NB4 (cell line): ENCODE measurements around the gene COTL1.

Source experiments
- DNase-seq: peaks from one replicate; pipeline ENCODE4 v3.0.0; 2010; ENCODE audit warnings: low read depth
- H3K4me3 ChIP-seq: one replicate; pipeline ENCODE4 v1.5.1; 2011; ENCODE audit warnings: mild to moderate bottlenecking, low read depth, low read length, moderate library complexity
- MYC ChIP-seq: IDR thresholded peaks from 2 replicates; pipeline ENCODE4 v1.6.1; 2011; ENCODE audit warnings: low read depth, low read length
- POLR2A ChIP-seq: IDR thresholded peaks from 2 replicates; pipeline ENCODE4 v1.6.1; 2011; ENCODE audit warnings: mild to moderate bottlenecking; ENCODE audit not compliant: insufficient read length; ENCODE audit errors: extremely low read depth
- TF ChIP-seq, protein P1 (sequence below): IDR thresholded peaks from one replicate; pipeline ENCODE4 v1.5.1; 2012; ENCODE audit warnings: low read depth, low read length
- TF ChIP-seq, protein P2 (sequence below): IDR thresholded peaks from 2 replicates; pipeline ENCODE4 v1.6.1; 2011; ENCODE audit warnings: low read depth, low read length

Gene COTL1

DNA sequence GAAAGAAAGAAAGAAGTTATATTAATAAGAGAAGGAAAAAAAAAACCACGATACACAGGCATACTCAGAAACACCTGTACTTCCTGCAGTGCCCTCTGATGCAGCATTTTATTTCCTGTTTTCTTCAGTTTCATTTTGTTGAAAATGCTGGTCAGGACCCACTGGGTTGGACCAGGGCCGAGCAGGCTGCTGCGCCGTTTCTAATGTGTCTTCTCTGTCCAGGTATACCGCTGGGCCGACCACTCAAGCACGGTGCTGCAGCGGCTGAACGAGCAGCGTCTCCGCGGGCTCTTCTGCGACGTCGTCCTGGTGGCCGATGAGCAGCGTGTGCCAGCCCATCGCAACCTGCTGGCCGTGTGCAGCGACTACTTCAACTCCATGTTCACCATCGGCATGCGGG, 38.8 kb upstream of the COTL1 start:
- TF ChIP-seq POLR2A, result no peak
- TF ChIP-seq MYC, result no peak
- TF ChIP-seq, protein P1, sequence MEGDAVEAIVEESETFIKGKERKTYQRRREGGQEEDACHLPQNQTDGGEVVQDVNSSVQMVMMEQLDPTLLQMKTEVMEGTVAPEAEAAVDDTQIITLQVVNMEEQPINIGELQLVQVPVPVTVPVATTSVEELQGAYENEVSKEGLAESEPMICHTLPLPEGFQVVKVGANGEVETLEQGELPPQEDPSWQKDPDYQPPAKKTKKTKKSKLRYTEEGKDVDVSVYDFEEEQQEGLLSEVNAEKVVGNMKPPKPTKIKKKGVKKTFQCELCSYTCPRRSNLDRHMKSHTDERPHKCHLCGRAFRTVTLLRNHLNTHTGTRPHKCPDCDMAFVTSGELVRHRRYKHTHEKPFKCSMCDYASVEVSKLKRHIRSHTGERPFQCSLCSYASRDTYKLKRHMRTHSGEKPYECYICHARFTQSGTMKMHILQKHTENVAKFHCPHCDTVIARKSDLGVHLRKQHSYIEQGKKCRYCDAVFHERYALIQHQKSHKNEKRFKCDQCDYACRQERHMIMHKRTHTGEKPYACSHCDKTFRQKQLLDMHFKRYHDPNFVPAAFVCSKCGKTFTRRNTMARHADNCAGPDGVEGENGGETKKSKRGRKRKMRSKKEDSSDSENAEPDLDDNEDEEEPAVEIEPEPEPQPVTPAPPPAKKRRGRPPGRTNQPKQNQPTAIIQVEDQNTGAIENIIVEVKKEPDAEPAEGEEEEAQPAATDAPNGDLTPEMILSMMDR, result no peak
- TF ChIP-seq, protein P2, sequence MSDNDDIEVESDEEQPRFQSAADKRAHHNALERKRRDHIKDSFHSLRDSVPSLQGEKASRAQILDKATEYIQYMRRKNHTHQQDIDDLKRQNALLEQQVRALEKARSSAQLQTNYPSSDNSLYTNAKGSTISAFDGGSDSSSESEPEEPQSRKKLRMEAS, result no peak
- DNase-seq, result no peak

DNA sequence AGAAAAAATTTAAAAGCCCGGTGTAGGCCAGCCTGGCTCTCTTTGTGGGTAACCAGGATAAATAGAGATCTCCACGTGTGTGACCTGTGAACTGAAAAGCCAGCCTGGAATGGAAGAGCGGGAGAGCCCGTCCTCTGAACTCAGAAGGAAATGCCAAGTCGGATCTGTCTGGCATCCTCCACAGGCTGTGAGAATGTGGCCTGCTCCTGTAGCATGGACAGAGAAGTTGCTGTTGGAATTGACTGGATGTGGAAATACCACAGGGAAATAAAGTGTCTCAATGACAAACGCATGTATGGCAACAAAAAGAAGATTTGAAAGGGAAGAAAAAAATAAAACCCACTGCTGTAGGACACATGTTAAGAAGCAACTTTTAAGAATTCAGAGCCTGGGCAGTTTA, 37.1 kb upstream of the COTL1 start:
- DNase-seq, result no peak
- no peak for TF ChIP-seq MYC
- TF ChIP-seq, protein P2, result no peak
- TF ChIP-seq, protein P1, result no peak
- no peak for TF ChIP-seq POLR2A
- no peak overlapping the region for H3K4me3 ChIP-seq

More for the DNA sequence above, 38.8 kb upstream of the COTL1 start:
- no peak overlapping the region for H3K4me3 ChIP-seq

DNA sequence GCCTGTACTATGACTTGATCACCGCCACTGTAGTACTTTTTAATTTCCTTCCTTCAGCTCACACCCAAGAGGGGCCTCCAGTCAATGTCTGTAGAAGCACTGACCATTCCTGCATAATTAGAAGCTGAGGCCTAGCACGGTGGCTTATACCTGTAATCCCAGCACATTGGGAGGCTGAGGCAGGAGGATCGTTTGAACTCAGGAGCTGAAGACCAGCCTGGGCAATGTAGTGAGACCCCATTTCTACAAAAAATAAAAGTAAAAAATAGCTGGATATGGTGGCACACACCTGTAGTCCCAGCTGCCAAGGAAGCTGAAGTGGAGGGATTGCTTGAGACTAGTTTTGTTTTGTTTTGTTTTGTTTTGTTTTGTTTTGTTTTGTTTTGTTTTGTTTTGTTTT, 36.4 kb upstream of the COTL1 start:
- no peak for DNase-seq
- TF ChIP-seq, protein P1, result no peak
- TF ChIP-seq MYC (no peak), POLR2A (no peak)
- TF ChIP-seq, protein P2, result no peak
- H3K4me3 ChIP-seq, result no peak overlapping the region

DNA sequence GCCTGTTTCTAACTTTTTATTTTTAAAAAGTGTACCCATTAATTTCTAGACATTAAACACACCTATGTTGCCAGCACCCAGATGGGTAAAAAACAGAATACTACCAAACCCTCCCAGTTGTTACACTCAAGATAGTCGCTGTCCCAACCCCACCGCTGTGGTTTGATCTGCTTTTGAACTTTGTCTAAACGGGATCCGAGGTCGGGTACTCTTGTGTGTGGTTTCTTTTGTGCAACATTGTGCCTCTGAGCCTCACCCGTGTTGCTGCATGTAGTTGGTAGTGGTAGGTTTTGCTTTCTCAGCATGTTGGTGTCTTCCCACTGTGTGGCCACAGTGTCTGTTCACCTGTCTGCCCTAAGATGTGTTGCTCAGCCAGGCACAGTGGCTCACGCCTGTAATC, 34.7 kb upstream of the COTL1 start:
- TF ChIP-seq MYC (no peak), POLR2A (no peak)
- TF ChIP-seq, protein P1, result no peak
- TF ChIP-seq, protein P2, result no peak
- H3K4me3 ChIP-seq, result no peak overlapping the region
- no peak for DNase-seq

DNA sequence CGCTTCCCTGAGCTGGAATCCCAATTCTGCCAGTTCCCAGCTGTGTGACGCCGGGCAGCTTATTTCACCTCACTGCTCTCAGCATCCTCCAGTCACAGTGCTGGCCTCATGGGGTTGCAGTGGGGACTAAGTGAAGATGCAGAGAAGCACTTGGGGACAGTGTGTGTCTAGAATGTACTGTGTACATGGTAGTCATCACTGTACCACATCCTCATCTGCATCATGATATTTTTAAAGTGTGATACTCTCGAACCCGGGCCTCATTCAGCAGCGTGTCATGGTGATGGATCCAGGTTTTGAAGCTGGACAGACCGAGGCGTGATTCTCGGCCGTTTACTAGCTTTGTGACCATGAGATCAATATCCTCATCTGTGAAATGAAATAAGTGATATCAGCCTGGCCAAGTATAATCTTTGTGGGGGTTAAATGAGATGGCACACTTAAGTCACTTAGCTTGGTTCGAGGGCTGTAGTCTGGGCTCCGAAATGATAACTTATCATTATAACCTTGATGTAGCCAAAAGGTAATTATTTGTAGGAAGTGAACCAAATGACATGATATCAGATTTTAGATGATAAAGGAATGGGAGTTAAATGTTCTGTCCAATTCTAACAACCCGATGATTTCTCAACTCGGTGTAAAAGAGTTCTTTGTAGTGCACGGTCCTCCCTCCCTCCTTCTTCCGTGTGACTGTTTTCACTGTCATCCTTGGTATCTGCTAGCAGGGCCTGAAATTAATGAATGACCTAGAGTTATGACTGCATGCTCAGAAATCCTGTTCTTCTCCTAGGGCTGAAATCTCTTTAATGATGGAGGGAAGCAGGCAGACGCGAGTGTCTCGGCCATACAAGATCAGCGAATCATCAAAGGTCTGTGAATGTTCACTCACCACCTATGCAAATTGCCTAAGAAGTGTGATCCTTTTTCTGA, 32.4 kb upstream of the COTL1 start:
- DNase-seq, result no peak
- TF ChIP-seq MYC (no peak), POLR2A (no peak)
- TF ChIP-seq, protein P1, result no peak
- TF ChIP-seq, protein P2, result no peak
- no peak overlapping the region for H3K4me3 ChIP-seq
